ENCODE measurements around the gene ZXDC.

Gene ZXDC

DNA sequence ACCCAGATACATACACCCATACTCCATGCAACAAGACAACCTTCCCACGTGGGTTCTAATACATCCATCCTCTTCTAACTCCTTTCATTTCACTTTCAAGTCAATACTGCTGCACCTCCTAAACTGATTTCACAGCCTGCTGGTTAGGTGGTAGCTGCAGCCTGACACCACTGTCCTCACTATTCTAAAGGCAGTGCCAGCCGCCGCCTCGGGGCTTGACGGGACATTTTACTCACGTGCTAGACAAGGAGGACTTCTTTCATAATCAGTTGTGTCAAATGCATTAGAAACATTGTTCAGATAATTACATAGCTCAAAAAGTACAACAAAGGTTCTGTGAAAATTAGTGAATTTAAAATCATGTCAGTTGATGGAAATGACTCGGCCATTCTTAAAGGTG lies 35.6 kb upstream of the ZXDC start:
- no peak for DNase-seq

- no peak for DNase-seq
Measured at GRCh38 chr3:126510308-126510910, 34.7 kb upstream of the ZXDC start.

DNA sequence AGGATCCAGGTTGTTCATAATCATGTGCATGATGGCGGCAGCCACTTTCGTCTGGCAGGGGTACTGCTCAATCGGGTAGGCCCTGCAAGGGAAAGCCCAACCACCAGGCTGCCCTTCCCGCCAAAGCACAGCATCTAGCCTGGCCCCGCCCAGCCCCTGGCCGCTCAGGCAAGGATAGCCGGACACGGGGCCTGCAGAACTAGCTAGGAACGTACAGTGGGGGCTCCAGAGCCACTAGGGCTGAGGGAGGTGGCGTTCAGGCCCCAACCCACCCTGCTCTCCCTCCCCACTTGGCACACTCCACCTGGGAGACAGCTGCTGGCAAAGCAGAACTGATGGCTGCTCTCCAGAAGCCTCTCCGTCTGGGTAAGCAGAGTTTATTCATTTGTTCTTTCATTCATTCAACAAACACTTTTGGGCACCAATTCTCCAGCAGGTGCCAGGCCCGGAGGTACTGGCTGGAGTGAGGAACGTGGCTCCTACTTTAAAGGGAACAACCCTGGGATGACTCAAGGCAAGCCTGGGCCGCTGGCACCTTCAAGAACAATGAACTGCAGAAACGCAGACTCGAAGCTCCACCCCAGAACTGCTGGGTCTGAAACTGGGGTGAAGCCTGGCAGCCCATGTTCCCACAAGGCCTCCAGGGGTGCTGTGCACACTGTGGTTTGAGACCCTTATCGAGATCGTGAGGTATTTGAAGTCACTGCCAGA lies 34.1 kb upstream of the ZXDC start:
- no peak for DNase-seq

- DNase-seq = no peak
Measured at GRCh38 chr3:126508564-126508964, 32.9 kb upstream of the ZXDC start.

- no peak for DNase-seq
Measured at GRCh38 chr3:126507886-126508285, 32.2 kb upstream of the ZXDC start.

DNA sequence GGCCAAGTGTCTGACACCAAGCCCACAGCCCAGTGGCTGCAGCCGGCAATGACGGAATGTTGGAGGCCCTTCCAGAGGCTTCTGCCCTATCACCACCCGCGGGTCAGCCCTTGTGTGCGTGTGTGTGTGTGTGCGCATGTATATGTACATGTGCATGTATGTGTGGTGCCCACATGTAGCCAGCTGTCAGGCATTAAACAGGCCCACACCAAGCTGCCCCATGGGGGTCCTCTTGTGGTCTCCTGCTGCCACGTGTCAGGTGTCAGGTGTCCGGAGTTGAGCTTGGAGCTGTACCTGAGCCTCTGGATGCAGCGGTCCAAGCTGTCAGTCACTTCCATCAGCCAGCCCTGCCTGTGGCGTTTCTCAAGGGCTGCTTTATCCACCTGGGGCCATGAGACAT lies 28.0 kb upstream of the ZXDC start:
- DNase-seq = no peak

DNA sequence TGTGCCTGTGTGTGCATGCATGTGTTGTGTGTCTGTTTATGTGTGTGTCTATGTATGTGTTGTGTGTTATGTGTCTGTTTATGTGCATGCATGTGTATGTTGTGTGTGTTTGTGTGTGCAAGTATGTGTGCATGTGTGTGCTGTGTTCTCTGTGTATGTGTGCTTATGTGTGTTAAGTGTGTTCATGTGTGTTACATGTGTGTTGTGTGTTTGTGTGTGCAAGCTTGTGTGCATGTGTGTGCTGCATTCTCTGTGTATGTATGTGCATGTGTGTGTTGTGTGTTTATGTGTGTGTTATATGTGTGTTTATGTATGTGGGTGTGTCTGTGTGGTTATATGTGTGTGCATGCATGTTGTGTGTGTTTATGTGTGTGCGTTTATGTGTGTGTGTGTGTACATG lies 27.0 kb upstream of the ZXDC start:
- no peak for DNase-seq

GRCh38 chr3:126501736-126502135 lies 26.0 kb upstream of the ZXDC start:
- DNase-seq = no peak

DNA sequence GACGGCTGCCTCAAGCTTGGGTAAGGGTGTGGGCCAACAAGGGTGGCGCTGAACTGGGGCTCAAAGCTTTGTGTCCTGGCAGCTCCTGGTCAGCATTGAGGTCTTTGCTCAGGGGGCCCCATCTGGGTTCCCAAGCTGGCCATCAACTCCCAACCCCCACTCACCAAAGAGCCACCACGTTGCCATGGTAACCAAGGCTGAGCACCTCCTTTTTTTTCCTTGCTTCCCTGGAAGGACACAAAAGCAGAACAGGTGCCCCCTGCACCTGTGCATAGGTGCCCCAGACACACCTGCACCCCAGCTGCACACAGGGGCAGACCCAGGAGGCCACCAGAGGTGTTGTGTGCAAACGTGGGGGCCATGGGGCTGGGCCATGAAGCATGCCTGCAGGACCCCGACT lies 25.4 kb upstream of the ZXDC start:
- no peak for DNase-seq

- DNase-seq = no peak
Measured at GRCh38 chr3:126500016-126500415, 24.3 kb upstream of the ZXDC start.

GRCh38 chr3:126499401-126499800 lies 23.7 kb upstream of the ZXDC start:
- DNase-seq = no peak

GRCh38 chr3:126498929-126499328 lies 23.2 kb upstream of the ZXDC start:
- no peak for DNase-seq

DNA sequence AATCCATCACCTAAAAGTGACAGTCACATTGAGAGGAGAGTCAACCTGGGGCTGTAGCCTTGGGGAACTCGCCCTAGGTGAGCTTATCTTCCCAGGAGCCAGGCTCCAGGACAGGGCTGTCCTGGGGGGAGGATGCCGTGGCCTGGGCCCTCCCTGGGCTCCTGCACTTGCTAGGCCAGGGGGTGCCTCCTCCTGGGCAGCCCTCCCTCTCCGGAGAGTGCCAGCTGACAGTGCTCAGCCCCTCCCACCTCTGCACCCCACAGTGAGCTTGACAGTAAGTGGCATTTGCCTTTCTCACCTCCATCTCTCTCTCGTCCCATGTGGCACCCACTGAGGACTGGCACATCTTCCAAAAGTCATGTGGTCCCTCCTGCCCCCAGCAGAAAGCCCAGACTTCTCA lies 22.8 kb upstream of the ZXDC start:
- DNase-seq = no peak

GRCh38 chr3:126497956-126498355 lies 22.3 kb upstream of the ZXDC start:
- DNase-seq = no peak

GRCh38 chr3:126496894-126497850 lies 21.5 kb upstream of the ZXDC start:
- DNase-seq = no peak

GRCh38 chr3:126495786-126496185 lies 20.1 kb upstream of the ZXDC start:
- DNase-seq = no peak

- DNase-seq = no peak
Measured at GRCh38 chr3:126494970-126495230, 19.2 kb upstream of the ZXDC start.

DNA sequence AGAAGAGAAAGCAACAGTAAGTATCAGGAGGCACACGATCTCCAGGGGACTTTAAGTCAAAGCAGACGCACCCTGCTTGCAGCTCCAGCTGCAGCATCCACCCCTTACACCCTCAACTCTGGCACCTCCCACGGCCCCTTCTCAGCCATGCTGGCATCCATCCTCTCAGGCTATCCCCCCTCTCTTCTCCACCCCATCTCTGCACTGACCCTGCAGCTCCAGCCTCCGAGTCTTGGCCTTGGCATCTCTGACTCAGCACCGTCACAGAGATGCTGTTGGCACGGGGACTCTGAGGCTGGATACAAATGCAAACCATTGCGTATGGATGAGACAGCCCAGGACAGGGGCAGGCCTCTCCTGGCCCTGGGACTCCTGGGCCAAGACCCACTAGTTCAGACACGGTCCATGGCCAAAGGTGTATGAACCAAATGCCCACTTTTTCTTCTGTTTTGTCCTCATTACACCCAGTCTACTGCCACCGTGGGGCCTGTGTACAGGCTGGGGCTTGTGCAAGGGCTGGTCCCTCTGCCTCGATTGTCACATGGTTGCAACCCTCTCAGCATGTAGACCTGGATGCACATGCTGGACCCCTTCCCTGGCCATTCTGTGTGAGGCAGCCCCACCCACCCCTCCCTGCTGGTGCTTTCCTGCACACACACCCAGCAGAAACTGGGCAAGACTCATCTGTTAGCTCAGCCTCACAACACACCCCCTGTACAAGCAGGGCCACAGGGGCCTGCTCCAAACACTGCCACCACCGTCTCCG lies 18.7 kb upstream of the ZXDC start:
- DNase-seq = no peak

DNA sequence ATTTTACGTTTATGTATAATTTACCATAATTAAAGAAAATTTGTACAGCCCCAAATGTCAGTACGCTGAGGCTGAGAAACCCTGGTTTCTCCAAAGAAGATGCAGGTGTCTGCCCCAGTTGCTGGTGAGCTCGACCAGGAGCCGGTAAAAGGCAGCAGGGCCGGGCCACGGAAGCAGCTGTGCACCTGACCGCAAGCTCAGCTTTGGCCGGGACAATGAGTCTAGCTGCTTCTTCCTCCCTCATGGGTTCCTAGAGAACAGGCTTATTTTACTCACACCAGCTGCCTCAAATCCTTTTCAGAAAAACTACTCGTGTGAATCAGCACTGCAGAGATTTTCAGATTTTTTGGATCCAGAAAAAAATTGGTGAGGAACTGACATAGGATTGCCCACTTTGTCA lies 18.0 kb upstream of the ZXDC start:
- no peak for DNase-seq

- no peak for DNase-seq
Measured at GRCh38 chr3:126493051-126493450, 17.4 kb upstream of the ZXDC start.

DNA sequence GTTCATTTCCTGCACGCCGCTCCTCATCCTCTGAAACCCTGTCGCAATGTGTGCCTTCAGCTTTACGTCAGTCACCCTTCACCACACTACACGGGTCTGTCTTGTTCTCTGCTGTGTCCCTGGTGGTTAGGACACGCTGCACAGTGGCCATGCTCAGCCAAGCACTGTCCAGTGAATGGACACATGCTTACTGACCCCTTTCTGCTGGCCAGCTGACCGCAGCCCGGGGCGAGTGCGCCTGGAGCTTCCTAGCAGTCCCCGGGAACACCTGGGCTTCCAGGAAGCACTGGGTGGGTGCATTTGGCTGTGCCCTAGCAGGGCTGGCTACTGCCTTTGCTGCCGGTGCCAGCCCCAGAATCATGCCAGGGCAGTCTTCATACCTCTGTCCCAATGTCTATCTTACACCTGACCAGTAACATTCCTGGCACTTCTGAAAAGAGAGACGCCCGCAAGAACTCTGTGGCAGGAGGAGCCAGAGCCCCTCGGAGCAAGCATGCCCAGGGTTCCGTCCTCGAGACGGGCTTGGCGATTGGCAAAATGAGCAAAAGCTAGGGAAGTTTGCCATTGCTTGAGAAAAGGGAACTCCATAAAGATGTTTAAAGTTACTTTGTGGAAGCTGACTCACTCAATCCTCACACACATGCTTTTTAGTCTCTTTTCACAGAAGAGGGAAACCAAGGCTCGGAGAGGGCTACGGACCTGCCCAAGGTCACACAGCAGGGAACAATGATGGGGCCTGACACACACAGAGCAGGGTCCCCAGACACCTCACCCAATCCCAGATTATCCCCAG lies 15.7 kb upstream of the ZXDC start:
- no peak for DNase-seq

GRCh38 chr3:126490619-126491018 lies 14.9 kb upstream of the ZXDC start:
- no peak for DNase-seq
